ENCODE measurements around the gene KNL1. TPM values are rescaled to one million over a fixed set of nuclear protein-coding genes. Genes with fewer than 3 reads are reported as not detected.
A peak's percentile ranks its signal among the peaks of the same experiment; 100 is the strongest.

Gene KNL1
- total RNA-seq, 1 experiment from 2014 or later = 40.3 TPM

DNA sequence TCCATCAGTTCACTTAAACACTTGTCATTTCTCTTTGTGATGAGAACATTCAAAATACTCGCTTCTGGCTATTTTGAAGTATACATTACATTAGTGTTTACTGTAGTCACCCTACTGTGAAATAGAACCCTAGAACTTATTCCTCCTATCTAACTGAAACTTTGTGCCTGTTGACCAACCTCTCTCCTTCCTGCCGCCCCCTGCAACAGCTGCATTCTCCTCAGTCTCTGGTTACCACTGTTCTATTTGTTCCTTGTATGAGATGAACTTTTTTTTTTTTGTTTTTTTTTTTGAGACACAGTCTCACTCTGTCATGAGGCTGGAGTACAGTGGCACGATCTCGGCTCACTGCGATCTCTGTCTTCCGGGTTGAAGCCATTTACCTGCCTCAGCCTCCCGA, 103.9 kb downstream of the KNL1 start:
- no peak overlapping the region for H3K27ac ChIP-seq (ENCODE audit: low read depth, low read length, poor library complexity, severe bottlenecking)
- no peak for TF ChIP-seq EZH2 (IDR thresholded peaks at IDR 0.05; ENCODE audit: borderline replicate concordance, low read depth, low read length, poor library complexity, severe bottlenecking)
- TF ChIP-seq, protein P1, sequence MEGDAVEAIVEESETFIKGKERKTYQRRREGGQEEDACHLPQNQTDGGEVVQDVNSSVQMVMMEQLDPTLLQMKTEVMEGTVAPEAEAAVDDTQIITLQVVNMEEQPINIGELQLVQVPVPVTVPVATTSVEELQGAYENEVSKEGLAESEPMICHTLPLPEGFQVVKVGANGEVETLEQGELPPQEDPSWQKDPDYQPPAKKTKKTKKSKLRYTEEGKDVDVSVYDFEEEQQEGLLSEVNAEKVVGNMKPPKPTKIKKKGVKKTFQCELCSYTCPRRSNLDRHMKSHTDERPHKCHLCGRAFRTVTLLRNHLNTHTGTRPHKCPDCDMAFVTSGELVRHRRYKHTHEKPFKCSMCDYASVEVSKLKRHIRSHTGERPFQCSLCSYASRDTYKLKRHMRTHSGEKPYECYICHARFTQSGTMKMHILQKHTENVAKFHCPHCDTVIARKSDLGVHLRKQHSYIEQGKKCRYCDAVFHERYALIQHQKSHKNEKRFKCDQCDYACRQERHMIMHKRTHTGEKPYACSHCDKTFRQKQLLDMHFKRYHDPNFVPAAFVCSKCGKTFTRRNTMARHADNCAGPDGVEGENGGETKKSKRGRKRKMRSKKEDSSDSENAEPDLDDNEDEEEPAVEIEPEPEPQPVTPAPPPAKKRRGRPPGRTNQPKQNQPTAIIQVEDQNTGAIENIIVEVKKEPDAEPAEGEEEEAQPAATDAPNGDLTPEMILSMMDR (conservative IDR thresholded peaks at IDR 0.05; ENCODE audit: low read depth, low read length) = no peak
- no TSS peak for BruUV-seq (replicated peaks)
- no peaks in the 10 kb centered on the region for H3K9me3 ChIP-seq (ENCODE audit: low read depth, low read length, poor library complexity, severe bottlenecking)
- H3K4me1 ChIP-seq (ENCODE audit: insufficient read depth, low read length, poor library complexity, severe bottlenecking) = peaks cover 4% of the 10 kb centered on the region
- intact Hi-C loops (cut with micrococcal nuclease; ENCODE audit: unreplicated experiment) = no loop called here
- ChIA-PET POLR2A (ENCODE audit: low non-redundant PET) (no interaction called here), CTCF (no interaction called here)
- H3K4me3 ChIP-seq (ENCODE audit: low read depth, low read length, poor library complexity, severe bottlenecking) = no peak overlapping the region
- no peak for DNase-seq (ENCODE audit: low spot score)
- no peaks in the 10 kb centered on the region for H3K27me3 ChIP-seq (replicated peaks; ENCODE audit: insufficient read depth, low read depth, low read length, poor library complexity)
- H3K36me3 ChIP-seq (ENCODE audit: insufficient read depth, low read length, poor library complexity, severe bottlenecking) = peaks cover 47% of the 10 kb centered on the region

DNA sequence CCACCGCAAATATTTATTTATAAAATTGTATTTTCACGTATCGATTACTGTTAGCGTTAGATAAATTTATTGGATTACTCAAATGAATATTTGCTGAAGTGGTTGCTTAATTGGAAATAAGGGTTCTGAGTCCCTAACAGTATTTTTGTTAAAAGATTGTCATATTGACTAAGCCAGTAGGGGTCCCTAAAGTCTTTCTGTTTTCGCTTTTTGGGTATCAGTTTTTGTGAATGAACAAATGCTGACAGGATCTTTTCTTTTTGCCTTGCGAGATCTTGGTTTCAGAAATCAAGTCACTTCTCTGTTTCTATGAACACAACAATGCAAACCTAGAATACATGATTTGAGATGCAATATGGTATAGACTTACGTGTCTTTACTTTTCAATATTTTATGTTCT, 108.0 kb downstream of the KNL1 start:
- no TSS peak for BruUV-seq (replicated peaks)
- no peaks in the 10 kb centered on the region for H3K27me3 ChIP-seq (replicated peaks; ENCODE audit: insufficient read depth, low read depth, low read length, poor library complexity)
- no peaks in the 10 kb centered on the region for H3K4me1 ChIP-seq (ENCODE audit: insufficient read depth, low read length, poor library complexity, severe bottlenecking)
- peak; percentile 53 for DNase-seq (ENCODE audit: low spot score)
- intact Hi-C loops (cut with micrococcal nuclease; ENCODE audit: unreplicated experiment) = no loop called here
- H3K4me3 ChIP-seq (ENCODE audit: low read depth, low read length, poor library complexity, severe bottlenecking) = no peak overlapping the region
- no peak for TF ChIP-seq EZH2 (IDR thresholded peaks at IDR 0.05; ENCODE audit: borderline replicate concordance, low read depth, low read length, poor library complexity, severe bottlenecking)
- TF ChIP-seq, protein P1 (conservative IDR thresholded peaks at IDR 0.05; ENCODE audit: low read depth, low read length) = peak; percentile 46
- peaks cover 74% of the 10 kb centered on the region for H3K36me3 ChIP-seq (ENCODE audit: insufficient read depth, low read length, poor library complexity, severe bottlenecking)
- CTCF ChIA-PET = no interaction called here
- no peak overlapping the region for H3K27ac ChIP-seq (ENCODE audit: low read depth, low read length, poor library complexity, severe bottlenecking)
- no peaks in the 10 kb centered on the region for H3K9me3 ChIP-seq (ENCODE audit: low read depth, low read length, poor library complexity, severe bottlenecking)
- POLR2A ChIA-PET (ENCODE audit: low non-redundant PET) = no interaction called here

DNA sequence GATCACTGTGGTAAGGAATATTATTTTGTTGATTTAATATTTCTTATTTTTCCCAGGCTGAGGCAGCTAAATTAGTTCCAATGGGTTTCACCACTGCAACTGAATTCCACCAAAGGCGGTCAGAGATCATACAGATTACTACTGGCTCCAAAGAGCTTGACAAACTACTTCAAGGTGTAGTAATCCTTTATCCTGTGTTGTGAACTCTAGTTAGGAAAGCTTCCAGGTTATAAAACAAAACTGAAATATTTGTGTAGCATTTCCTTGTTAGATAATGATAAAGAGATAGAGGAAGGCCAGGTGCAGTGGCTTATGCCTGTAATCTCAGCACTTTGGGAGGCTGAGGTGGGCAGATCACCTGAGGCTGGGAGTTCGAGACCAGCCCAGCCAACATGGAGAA, 112.1 kb downstream of the KNL1 start:
- Histone ChIP-seq H3K4me1 (ENCODE audit: insufficient read depth, low read length, poor library complexity, severe bottlenecking) (no peaks in the 10 kb centered on the region), H3K9me3 (ENCODE audit: low read depth, low read length, poor library complexity, severe bottlenecking) (no peaks in the 10 kb centered on the region), H3K4me3 (ENCODE audit: low read depth, low read length, poor library complexity, severe bottlenecking) (no peak overlapping the region), H3K27ac (ENCODE audit: low read depth, low read length, poor library complexity, severe bottlenecking) (no peak overlapping the region), H3K27me3 (replicated peaks; ENCODE audit: insufficient read depth, low read depth, low read length, poor library complexity) (no peaks in the 10 kb centered on the region), H3K36me3 (ENCODE audit: insufficient read depth, low read length, poor library complexity, severe bottlenecking) (peaks cover 69% of the 10 kb centered on the region)
- intact Hi-C loops (cut with micrococcal nuclease; ENCODE audit: unreplicated experiment) = no loop called here
- ChIA-PET CTCF (no interaction called here), POLR2A (ENCODE audit: low non-redundant PET) (no interaction called here)
- no peak for DNase-seq (ENCODE audit: low spot score)
- no TSS peak for BruUV-seq (replicated peaks)
- no peak for TF ChIP-seq EZH2 (IDR thresholded peaks at IDR 0.05; ENCODE audit: borderline replicate concordance, low read depth, low read length, poor library complexity, severe bottlenecking)
- TF ChIP-seq, protein P1 (conservative IDR thresholded peaks at IDR 0.05; ENCODE audit: low read depth, low read length) = no peak

Other genes starting within 250 kb of the KNL1 start
- gene PHGR1, start 243.2 kb upstream of the KNL1 start, total RNA-seq (2021) = not detected in 2 replicates
- 0.62 and 1.3 TPM in 2 replicates for gene DISP2, start 236.0 kb upstream of the KNL1 start, total RNA-seq (2021)
- 115 and 121 TPM in 2 replicates for gene KNSTRN, start 211.5 kb upstream of the KNL1 start, total RNA-seq (2021)
- gene IVD, start 188.5 kb upstream of the KNL1 start, total RNA-seq (2021) = 51.8 and 62.0 TPM in 2 replicates
- 32.7 and 33.5 TPM in 2 replicates for gene BAHD1, start 153.3 kb upstream of the KNL1 start, total RNA-seq (2021)
- gene CHST14, start 123.3 kb upstream of the KNL1 start, total RNA-seq (2021) = 14.3 and 17.6 TPM in 2 replicates
- gene CCDC32, start 29.2 kb upstream of the KNL1 start, total RNA-seq (2021) = 10.4 and 11.7 TPM in 2 replicates
- gene RPUSD2, start 24.9 kb upstream of the KNL1 start, total RNA-seq (2021) = 17.0 and 18.1 TPM in 2 replicates
- 44.8 and 51.1 TPM in 2 replicates for gene RAD51, start 100.9 kb downstream of the KNL1 start, total RNA-seq (2021)
- 50.8 and 50.9 TPM in 2 replicates for gene RMDN3, start 161.0 kb downstream of the KNL1 start, total RNA-seq (2021)
- 7.1 and 10.8 TPM in 2 replicates for gene GCHFR, start 169.8 kb downstream of the KNL1 start, total RNA-seq (2021)
- 0.33 and 0.62 TPM in 2 replicates for gene C15orf62, start 175.7 kb downstream of the KNL1 start, total RNA-seq (2021)
- gene ZFYVE19, start 212.8 kb downstream of the KNL1 start, total RNA-seq (2021) = 26.4 and 27.1 TPM in 2 replicates
- 34.5 and 37.1 TPM in 2 replicates for gene DNAJC17, start 213.2 kb downstream of the KNL1 start, total RNA-seq (2021)
- gene PPP1R14D, start 234.5 kb downstream of the KNL1 start, total RNA-seq (2021) = not detected in 2 replicates
- gene SPINT1, start 249.8 kb downstream of the KNL1 start, total RNA-seq (2021) = 1.9 and 3.3 TPM in 2 replicates